Activated T-cell treated with anti-CD3 and anti-CD28 coated beads, Interleukin-2, amount 50 U/mL, for 4 hours (primary cell): ENCODE results near the gene PLEKHA8. TPM values are rescaled to one million over a fixed set of nuclear protein-coding genes. Genes with fewer than 3 reads are reported as not detected.

ENCODE experiments used
- ATAC-seq, 2 donors: fragments of 200-7000 bp; cut with Tn5 transposase; one replicate each; pipeline ENCODE4 v1.10.0; 2021
- DNase-seq: peaks from one replicate; pipeline ENCODE4 v3.0.0-alpha.2; 2020
- H3K27me3 Mint-ChIP-seq: one replicate; pipeline ENCODE4 v1.8.0; 2021; ENCODE audit warnings: low read depth, mixed read lengths
- H3K36me3 Mint-ChIP-seq: one replicate; pipeline ENCODE4 v1.8.0; 2022; ENCODE audit warnings: mixed read lengths; ENCODE audit not compliant: insufficient read depth
- H3K4me1 Mint-ChIP-seq: one replicate; pipeline ENCODE4 v1.8.0; 2021; ENCODE audit warnings: low read depth, mixed read lengths
- H3K4me3 Mint-ChIP-seq: one replicate; pipeline ENCODE4 v1.8.0; 2021; ENCODE audit warnings: mild to moderate bottlenecking, moderate library complexity, mixed read lengths
- H3K9me3 Mint-ChIP-seq: one replicate; pipeline ENCODE4 v1.8.0; 2021; ENCODE audit warnings: mixed read lengths
- total RNA-seq, 3 donors: library from RNA; stranded (reverse); gene quantifications; one replicate each; pipeline ENCODE4 v1.2.1, GENCODE V29; 2021

Gene PLEKHA8
- total RNA-seq, 3 donors from 2014 or later: 5.2 to 6.1 (median 5.4) TPM

DNA sequence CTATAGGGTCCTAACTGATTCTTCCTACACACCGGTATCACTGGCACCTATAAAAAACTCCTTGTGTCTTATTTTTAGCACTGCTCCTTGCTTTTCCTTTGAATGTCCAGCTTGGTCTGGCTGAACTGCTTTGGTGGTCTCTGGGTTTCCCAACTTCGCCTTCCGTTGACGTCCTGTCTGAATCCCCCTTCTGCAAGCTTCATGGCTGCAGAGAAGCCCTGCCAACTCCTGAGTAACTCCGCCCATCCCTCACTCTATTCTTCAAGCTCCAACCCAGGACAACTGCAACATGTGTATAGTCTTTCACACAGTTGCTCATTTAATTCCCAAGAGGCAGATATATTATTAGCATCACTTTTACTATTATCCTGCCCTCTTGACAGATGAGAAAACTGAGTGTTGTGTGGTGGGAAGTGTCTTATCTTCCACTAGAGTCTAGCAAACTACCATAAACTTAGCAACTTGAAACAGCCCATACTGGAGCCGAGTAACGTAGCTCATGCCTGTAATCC lies 147.5 kb downstream of the PLEKHA8 start:
- peaks cover 9% of the 10 kb centered on the region for H3K4me1 Mint-ChIP-seq
- no peaks in the 10 kb centered on the region for H3K36me3 Mint-ChIP-seq
- no peak for ATAC-seq
- no peaks in the 10 kb centered on the region for H3K27me3 Mint-ChIP-seq
- DNase-seq: no peak
- H3K4me3 Mint-ChIP-seq: no peak overlapping the region
- no peaks in the 10 kb centered on the region for H3K9me3 Mint-ChIP-seq

- H3K36me3 Mint-ChIP-seq: no peaks in the 10 kb centered on the region
- ATAC-seq (no peak), DNase-seq (no peak)
- H3K4me1 Mint-ChIP-seq: peaks cover 9% of the 10 kb centered on the region
- H3K9me3 Mint-ChIP-seq: no peaks in the 10 kb centered on the region
- no peak overlapping the region for H3K4me3 Mint-ChIP-seq
- H3K27me3 Mint-ChIP-seq: no peaks in the 10 kb centered on the region
Measured at GRCh38 chr7:30176463-30177109, 148.4 kb downstream of the PLEKHA8 start.

- no peaks in the 10 kb centered on the region for H3K27me3 Mint-ChIP-seq
- ATAC-seq (no peak), DNase-seq (no peak)
- no peaks in the 10 kb centered on the region for H3K9me3 Mint-ChIP-seq
- H3K36me3 Mint-ChIP-seq: no peaks in the 10 kb centered on the region
- H3K4me3 Mint-ChIP-seq: no peak overlapping the region
- H3K4me1 Mint-ChIP-seq: peaks cover 9% of the 10 kb centered on the region
Measured at GRCh38 chr7:30177186-30177585, 149.0 kb downstream of the PLEKHA8 start.

GRCh38 chr7:30177965-30178364 lies 149.8 kb downstream of the PLEKHA8 start:
- DNase-seq: no peak
- H3K4me1 Mint-ChIP-seq: peaks cover 9% of the 10 kb centered on the region

DNA sequence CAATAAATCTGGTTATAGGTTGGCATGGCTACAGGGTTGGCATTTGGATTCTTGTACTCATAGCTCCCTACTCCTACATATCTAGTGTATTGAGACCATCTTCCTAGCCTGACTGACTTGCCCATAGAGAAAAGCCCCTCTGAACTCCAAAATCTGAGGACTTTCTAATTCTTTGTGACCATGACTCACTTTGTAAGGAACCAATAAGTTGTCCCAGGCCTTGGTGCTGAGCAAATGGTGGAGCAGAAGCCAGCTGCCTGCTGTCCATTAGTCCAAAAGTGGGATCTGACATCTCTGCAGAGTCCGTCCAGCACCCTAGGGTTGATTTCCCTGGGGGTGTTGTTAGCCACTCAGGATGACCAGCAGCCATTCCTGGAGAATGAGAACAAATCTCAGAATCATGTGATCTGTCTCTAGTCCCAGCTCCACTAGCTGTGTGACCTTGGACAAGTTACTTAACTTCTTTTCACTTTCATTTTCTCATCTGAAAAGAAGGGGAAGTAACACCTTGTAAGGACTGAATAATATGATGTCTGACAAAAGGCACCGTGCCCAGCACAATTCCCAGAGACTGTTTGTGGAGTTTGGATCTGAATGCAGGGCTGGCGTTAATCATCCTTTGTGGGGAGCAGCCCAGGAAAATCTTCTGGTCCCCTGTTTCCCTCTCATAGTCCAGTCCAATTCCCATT lies 150.7 kb downstream of the PLEKHA8 start:
- H3K27me3 Mint-ChIP-seq: no peaks in the 10 kb centered on the region
- peaks cover 9% of the 10 kb centered on the region for H3K4me1 Mint-ChIP-seq
- no peak for ATAC-seq
- no peaks in the 10 kb centered on the region for H3K9me3 Mint-ChIP-seq
- no peak for DNase-seq
- H3K36me3 Mint-ChIP-seq: no peaks in the 10 kb centered on the region
- peak overlapping the region; percentile 35 for H3K4me3 Mint-ChIP-seq

More at GRCh38 chr7:30177965-30178364, 149.8 kb downstream of the PLEKHA8 start:
- Mint-ChIP-seq H3K4me3 (no peak overlapping the region), H3K9me3 (no peaks in the 10 kb centered on the region), H3K36me3 (no peaks in the 10 kb centered on the region), H3K27me3 (no peaks in the 10 kb centered on the region)
- no peak for ATAC-seq

Other genes starting within 250 kb of the PLEKHA8 start
- not detected for gene WIPF3, start 221.9 kb upstream of the PLEKHA8 start, total RNA-seq
- 1 to 10 TPM; 1.5 to 4.2 (median 1.7) TPM for gene SCRN1, start 38.6 kb upstream of the PLEKHA8 start, total RNA-seq
- 1 to 10 TPM; 5.3 to 7.0 (median 5.9) TPM for gene FKBP14, start 1.7 kb upstream of the PLEKHA8 start, total RNA-seq
- 1 to 10 TPM; 2.9 to 3.3 (median 3.3) TPM for gene MTURN, start 106.6 kb downstream of the PLEKHA8 start, total RNA-seq